ENCODE data around the gene OCA2.

The OCA2 gene

GRCh38 chr15:28103831-28104230 is 4.7 kb upstream of the OCA2 start:
- no peak for DNase-seq

GRCh38 chr15:28101983-28102441 is 2.9 kb upstream of the OCA2 start:
- DNase-seq, result no peak

GRCh38 chr15:28101201-28101600 is 2.1 kb upstream of the OCA2 start:
- DNase-seq, result no peak

GRCh38 chr15:28100516-28101195 is 1.5 kb upstream of the OCA2 start:
- DNase-seq, result no peak

DNA sequence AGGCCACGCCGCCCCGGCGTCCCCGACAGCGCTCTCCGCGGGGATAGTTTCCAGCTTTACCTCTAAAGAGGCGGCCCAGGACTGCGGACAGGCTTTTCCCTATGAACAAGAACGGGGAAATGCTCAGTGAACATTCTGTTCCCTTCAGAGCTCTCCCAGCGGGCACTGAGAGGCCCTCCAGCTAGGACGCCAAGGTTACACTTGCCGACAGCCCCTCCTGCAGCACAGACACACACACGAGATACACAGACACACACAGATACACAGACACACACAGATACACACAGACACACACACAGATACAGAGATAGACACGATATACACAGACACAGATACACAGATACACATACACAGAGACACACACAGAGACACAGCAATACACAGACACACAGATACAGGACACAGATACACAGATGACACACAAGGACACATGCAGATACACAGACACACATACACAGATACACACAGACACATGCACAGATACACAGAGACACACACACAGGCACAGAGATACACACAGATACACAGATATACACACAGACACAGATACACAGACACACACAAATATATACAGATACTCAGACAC is 533 bp upstream of the OCA2 start:
- DNase-seq, result no peak

DNA sequence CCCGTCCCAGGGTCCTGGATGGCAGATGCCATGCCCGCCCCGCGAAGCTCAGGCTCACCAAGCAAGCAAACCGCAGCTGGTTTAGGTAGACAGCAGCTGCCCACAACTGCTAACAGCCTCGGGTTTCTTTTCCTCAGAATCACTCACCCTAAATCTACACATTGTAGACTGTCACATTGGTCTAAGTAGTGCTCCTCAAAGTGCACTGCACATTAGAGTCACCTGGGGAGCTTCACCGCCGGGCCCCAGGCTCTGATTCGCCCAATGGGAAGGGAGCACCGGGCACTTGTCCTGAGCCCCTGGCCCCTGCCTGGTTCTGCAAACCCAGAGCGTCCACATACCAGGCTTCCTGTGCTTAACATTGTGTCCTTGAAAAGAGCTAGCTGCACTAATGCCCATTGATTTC is 752 bp downstream of the OCA2 start:
- peak; percentile 21 for DNase-seq

DNA sequence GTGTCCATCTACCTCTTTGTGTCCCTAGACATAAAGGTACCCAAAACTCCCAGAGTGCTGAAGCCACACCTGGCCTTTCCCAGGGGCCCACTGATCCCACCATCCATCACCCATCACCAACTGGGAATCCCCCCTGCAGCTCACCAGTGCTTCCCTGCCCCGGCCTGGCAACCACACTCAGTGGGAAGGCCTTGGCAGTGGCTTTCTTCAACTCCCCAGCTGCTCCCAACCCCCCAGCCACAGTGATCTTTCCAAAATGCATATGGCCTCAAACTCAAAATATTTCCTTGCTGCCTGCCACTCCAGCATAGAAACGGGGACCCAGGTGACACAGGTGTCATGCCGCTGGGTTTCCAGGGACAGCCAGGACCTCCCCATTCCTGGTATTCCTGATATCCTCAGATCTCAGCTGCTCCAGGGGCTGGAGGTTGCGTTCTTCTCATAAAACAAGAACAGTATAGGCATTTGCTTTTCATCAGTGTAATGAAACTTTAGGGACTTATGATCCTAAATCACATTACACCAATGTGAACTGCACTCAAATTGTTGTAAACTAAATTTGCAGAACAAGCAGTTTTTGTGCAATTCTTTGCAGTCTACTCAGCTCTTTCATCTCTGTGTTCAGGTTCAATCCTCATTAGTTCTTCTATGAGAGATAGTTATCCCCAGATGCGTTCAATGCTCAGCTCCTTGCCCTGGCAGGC is 1.3 kb downstream of the OCA2 start:
- no peak for DNase-seq

GRCh38 chr15:28096670-28097431 is 2.3 kb downstream of the OCA2 start:
- peak; percentile 54 for DNase-seq

DNA sequence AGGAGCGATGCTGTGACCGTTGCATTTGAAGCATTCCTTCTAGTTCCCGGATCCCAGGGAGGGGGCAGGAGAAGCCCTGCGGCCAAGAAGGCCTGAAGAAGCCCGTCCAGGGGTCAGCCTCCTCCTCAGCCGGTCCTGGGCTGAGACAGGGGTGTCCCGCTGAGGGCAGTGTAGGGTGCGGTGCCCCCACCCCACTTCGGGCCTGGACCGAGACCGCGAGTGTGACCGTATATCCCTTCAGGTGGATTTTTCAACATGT is 2.8 kb downstream of the OCA2 start:
- no peak for DNase-seq

DNA sequence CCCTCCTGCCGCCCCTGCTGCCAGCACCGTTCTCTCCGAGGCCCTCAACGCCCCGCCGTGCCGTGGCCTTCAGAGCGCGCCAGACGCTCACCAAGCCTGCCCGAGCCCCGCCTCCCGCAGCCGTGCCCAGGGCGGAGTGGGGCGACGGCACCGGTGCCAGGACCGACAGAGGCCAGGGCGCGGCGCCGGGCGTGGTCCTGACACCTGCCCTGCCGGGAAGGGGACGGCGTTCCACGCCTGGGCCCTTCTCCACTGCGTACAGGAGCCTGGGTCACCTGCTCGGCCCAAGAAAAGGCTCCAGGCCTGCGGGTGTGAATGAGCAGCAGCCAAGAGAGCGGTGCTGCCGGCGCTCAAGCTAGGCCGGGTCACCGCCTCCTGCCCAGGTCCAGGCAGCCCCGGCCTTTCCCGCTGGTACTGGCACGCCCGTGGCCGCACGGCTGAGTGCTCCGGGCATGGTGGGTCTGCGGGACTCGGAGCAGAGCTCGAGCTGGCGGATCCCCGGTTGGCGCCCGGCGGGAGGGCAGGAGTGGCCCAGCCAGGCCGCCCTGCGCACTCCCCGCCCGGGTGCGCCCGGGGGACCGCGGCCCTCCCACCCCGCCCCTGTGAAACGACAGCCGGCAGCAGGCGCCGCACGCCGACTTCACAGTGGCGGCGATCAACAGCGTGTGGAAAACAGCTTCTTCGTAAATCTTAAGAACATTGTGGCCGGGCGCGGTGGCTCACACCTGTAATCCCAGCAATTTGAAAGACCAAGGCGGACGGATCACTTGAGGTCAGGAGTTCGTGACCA is 4.2 kb downstream of the OCA2 start:
- peak; percentile 81 for DNase-seq

DNA sequence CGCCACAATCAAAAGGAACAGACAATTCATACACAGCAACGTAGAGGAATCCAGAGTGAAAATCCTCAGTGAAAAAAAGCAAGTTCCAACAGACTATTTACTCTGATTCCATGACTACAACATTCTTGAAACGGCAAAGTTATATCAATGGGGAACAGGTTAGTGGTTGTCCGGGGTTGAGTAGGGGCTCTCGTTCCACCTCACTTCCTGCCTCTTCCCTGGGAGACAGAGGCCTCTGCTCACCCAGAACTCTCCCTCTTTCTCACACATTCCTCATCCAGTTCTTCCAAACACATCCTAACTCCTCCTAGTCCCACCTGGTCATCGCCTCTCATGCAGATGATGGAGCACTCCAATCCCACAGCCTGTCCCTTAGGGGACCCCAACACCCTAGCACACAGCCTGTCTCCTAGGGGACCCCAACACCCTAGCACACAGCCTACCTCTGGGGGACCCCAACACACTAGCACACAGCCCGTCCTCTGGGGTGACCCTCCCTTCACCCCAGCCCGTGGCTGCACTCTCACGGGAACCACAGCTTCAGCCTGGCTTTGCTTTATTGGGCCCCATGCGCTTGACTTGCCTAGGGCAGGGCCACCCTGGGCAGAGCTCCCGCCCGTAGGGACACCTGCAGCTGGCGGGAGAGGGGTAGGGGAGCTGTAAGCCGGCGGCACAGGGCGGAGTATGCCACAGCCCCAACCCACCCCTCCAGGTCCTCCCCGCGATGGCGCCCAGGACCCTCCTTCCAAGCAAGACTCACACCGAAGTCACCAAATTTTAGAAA is 5.2 kb downstream of the OCA2 start:
- peak; percentile 58 for DNase-seq

GRCh38 chr15:28091313-28091712 is 7.8 kb downstream of the OCA2 start:
- DNase-seq, result no peak

DNA sequence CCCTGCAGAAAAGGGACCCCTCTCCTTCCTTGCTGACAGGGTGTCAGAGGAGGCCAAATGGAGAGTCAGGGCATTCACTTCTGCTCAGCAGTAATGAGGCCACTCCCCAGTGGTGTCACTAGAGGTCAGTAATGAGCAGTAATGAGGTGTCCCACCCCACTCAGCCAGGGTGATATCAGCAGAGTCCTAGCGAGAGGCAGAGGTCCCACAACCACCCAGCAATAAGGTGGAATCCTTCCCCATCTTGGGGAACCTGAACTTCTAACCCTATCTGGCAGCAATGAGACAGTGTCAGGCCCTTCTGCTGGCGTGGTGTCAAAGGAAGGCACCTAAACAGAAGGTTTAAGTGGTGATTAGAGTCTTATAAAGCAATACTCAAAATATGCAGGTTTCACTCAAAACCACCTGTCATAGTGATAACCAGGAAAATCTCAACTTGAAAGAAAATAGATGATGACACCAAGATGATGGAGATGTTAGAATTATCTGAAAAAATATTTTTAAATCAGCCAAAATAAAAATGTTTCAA is 12.9 kb downstream of the OCA2 start:
- peak; percentile 72 for DNase-seq

DNA sequence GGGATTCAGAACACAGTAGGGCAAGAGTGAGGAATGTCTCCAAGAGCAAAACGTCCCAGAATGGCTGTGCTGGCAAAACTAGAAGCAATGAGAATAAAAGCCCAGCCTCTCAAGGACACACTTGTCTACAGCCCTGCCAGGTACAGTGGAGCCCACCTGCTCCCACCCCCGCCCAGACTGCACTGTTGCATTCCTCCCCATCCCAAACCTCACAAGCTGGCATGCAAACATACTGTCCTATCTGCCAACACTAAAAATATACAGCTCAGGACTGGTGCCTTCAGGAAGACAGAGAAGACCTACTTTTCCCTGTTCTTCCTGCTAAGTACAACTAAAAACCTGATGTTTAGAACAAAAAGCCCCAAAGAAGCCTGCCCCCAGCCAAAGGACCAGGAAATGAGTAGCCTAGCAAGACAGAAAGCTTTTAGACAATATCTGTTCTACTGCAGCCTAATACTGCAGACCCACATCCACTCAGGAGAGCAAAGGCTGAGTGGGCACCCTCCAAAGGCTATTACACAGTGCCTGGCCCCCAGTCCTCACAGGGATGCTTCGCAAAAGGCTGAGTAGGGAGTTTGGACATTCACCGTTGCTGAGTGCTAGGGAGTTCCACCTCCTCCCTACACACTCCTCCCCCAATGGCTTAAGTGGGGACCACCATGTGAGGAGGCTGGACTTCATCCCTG is 13.5 kb downstream of the OCA2 start:
- DNase-seq, result no peak

GRCh38 chr15:28084547-28084946 is 14.6 kb downstream of the OCA2 start:
- no peak for DNase-seq

DNA sequence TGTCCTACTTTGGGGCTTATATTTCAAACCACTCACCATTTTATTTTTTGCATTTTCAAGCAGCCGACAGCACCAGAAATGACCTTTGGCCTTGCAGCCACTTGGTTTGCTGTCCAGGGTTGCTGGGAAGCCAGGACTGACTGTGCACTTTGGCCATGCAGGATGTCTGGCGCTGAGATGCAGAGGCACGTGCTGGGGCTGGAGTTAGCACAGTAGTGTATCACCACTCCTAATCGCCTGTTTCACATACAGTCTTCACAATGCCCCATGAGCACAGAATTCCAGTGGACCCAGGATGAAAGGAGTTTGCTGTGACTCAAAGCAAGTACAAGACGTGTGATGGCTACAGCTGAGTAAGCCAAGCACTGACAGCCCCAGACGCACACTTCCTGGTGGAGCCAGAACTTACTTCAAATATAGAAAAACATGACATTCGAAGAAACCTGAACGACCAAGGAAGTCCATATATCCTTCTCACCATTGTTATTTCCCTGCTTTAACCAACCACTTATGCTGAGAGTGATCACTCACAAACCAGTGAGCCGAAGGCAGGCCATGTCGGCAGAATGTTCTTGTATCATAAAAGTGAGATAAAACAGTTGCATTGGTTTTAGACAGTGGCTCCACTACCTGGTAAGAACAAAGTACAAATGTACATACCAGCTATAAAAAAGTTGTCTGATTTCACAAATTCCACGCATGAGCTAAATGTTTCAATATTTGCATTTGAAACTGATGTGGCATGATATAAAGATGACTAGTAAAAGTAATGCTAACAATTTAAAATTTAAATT is 16.0 kb downstream of the OCA2 start:
- no peak for DNase-seq

- DNase-seq, result no peak
Measured at GRCh38 chr15:28081594-28081993, 17.5 kb downstream of the OCA2 start.

GRCh38 chr15:28080386-28080785 is 18.7 kb downstream of the OCA2 start:
- no peak for DNase-seq

- no peak for DNase-seq
Measured at GRCh38 chr15:28079313-28079969, 19.7 kb downstream of the OCA2 start.

DNA sequence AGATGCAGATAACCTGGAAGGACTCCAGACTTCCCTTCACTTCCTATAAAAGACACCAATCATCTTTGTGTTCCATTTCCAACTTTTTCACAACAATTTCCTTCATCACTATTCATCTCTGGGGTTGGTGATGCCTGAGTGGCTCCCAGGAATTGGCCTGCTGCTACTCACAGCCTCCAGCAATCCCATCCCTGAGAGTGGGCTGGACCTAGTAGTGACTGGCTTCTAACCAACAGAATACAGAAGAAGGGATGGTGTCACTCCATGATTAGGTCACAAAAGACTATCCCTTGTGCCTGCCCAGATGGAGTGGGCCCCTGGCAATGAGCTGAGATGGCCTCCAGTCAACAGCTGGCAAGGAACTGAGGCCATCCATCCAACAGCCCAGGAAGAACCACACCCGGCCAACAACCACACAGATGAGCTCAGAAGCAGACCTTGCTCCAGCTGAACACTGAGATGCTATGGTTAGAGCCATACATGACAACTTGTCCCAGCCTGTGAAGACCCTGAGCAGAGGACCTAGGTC is 20.9 kb downstream of the OCA2 start:
- DNase-seq, result no peak

Measured in DMS53 (cell line).